Stimulated activated effector memory CD8-positive, alpha-beta T cell treated with anti-CD3 and anti-CD28 coated beads, Interleukin-12 subunit alpha, Interleukin-12 subunit beta, amount 100 ng/mL, for 72 hours (primary cell): ENCODE results near the gene PPY.

ENCODE experiments used
- ATAC-seq: fragments of 150-1000 bp; cut with Tn5 transposase; 2 replicates; pipeline ENCODE4 v1.10.0; 2021
- DNase-seq, 2 donors: peaks; one replicate each; pipeline ENCODE4 v3.0.0; 2021 to 2022; ENCODE audit warnings: low spot score in 2 of 2
- H3K27ac Mint-ChIP-seq: one replicate; pipeline ENCODE4 v1.8.0; 2022; ENCODE audit warnings: mild to moderate bottlenecking, mixed read lengths
- H3K36me3 Mint-ChIP-seq: one replicate; pipeline ENCODE4 v1.8.0; 2022; ENCODE audit warnings: mild to moderate bottlenecking, mixed read lengths
- H3K4me1 Mint-ChIP-seq: one replicate; pipeline ENCODE4 v1.8.0; 2022; ENCODE audit warnings: mixed read lengths
- H3K4me3 Mint-ChIP-seq: one replicate; pipeline ENCODE4 v1.8.0; 2022; ENCODE audit warnings: mild to moderate bottlenecking, mixed read lengths
- H3K9me3 Mint-ChIP-seq: one replicate; pipeline ENCODE4 v1.8.0; 2022; ENCODE audit warnings: mixed read lengths

PPY gene, protein sequence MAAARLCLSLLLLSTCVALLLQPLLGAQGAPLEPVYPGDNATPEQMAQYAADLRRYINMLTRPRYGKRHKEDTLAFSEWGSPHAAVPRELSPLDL

GRCh38 chr17:43942051-43942685 is at the start of gene PPY:
PPY (minus strand) TSS chr17:43942476; CDS start chr17:43941654, 822 bp downstream.
- H3K27ac Mint-ChIP-seq = no peak within 1 kb of the TSS
- H3K4me1 Mint-ChIP-seq = peaks cover 19% of the 10 kb centered on the region
- no peaks in the 10 kb centered on the region for H3K9me3 Mint-ChIP-seq
- ATAC-seq = no peak
- no peak for DNase-seq
- no peak within 1 kb of the TSS for H3K4me3 Mint-ChIP-seq
- H3K36me3 Mint-ChIP-seq = no peaks in the 10 kb centered on the region

DNA sequence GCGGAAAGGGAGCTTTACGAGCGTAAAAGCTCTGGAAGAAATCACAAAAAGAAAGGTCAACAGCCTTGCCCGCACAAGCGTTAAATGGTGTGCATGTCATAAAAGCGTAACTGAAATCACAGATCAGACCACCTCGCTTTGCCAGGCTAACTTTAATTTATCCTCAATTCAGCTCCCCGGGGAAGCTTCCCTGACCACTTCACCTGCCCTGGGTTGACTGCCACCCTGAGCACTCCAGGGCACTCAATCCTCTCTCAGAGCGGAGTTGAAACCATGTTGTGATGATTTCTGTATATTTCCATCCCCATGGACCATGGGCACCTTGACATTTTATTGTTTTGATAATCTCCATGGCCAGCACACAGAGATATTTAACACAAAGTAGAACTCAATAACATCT is 46.0 kb upstream of the PPY start:
- Mint-ChIP-seq H3K4me3 (no peak overlapping the region), H3K9me3 (no peaks in the 10 kb centered on the region), H3K4me1 (peaks cover 4% of the 10 kb centered on the region), H3K36me3 (no peaks in the 10 kb centered on the region), H3K27ac (no peak overlapping the region)
- DNase-seq (no peak), ATAC-seq (no peak)

GRCh38 chr17:43987131-43988021 is 45.1 kb upstream of the PPY start:
- Mint-ChIP-seq H3K9me3 (no peaks in the 10 kb centered on the region), H3K4me1 (peaks cover 4% of the 10 kb centered on the region), H3K27ac (no peak overlapping the region), H3K4me3 (no peak overlapping the region), H3K36me3 (no peaks in the 10 kb centered on the region)
- no peak for DNase-seq
- ATAC-seq = no peak

DNA sequence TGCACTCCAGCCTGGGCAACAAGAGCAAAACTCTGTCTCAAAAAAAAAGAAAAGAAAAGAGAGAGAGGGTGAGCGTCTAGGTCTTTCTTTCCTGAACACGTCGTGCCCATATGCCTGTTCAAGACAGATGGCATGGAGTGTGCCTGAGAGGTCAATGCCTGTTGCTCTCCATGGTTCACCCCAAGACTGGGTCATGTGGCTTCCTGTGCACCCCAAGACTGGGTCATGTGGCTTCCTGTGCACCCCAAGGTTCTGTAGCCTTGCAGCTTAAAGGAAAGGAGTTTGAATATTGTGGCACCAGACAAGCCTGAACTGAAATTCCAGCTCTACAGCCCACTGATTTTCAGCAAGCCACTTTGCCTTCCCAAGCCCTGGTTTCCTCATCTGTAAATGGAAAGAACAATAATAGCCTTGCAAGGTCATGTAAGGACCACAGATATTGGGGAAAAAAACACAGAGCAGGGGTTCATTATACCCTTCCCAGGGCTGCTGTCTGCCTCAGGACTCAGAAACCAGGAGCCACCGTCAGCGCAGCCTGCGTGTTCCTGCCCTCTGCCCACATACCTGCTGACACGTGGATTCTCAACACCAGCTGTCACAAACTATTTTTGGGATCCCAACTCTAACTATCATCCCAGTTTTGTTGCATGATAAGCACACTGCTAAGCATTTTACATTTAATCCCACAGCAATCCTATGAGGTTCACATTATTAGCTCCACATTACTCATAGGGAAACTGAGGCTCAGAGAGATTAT is 44.1 kb upstream of the PPY start:
- DNase-seq = no peak

GRCh38 chr17:43984521-43984920 is 42.2 kb upstream of the PPY start:
- H3K27ac Mint-ChIP-seq = no peak overlapping the region
- H3K9me3 Mint-ChIP-seq = no peaks in the 10 kb centered on the region
- ATAC-seq (no peak), DNase-seq (no peak)
- H3K36me3 Mint-ChIP-seq = no peaks in the 10 kb centered on the region
- peaks cover 4% of the 10 kb centered on the region for H3K4me1 Mint-ChIP-seq
- peak overlapping the region; percentile 39 for H3K4me3 Mint-ChIP-seq

More for the DNA sequence above, 44.1 kb upstream of the PPY start:
- no peaks in the 10 kb centered on the region for H3K9me3 Mint-ChIP-seq
- H3K27ac Mint-ChIP-seq = no peak overlapping the region
- H3K4me3 Mint-ChIP-seq = no peak overlapping the region
- no peaks in the 10 kb centered on the region for H3K36me3 Mint-ChIP-seq
- H3K4me1 Mint-ChIP-seq = peaks cover 4% of the 10 kb centered on the region
- ATAC-seq = no peak

GRCh38 chr17:43983515-43984411 is 41.5 kb upstream of the PPY start:
- H3K9me3 Mint-ChIP-seq = no peaks in the 10 kb centered on the region
- H3K4me1 Mint-ChIP-seq = peaks cover 4% of the 10 kb centered on the region
- no peak overlapping the region for H3K27ac Mint-ChIP-seq
- ATAC-seq = peak; percentile 39
- peak overlapping the region; percentile 39 for H3K4me3 Mint-ChIP-seq
- H3K36me3 Mint-ChIP-seq = no peaks in the 10 kb centered on the region
- no peak for DNase-seq

DNA sequence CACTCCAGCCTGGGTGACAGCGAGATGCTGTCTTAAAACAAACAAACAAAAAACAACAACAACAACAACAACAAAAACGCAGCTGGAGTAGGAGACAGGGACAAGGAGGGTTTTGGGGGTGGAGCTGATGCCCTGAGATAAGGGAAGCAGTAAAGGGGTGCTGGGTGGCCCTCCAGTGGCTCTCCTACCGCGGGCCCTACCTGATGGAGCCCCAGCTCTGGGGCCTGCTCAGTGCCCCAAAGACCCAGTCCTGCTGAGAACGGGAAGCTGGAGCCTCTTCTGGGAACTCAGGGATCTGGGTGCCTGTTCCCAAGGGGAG is 40.9 kb upstream of the PPY start:
- no peak for DNase-seq
- Mint-ChIP-seq H3K27ac (no peak overlapping the region), H3K36me3 (no peaks in the 10 kb centered on the region), H3K9me3 (no peaks in the 10 kb centered on the region), H3K4me3 (peak overlapping the region; percentile 39), H3K4me1 (peaks cover 4% of the 10 kb centered on the region)
- no peak for ATAC-seq

DNA sequence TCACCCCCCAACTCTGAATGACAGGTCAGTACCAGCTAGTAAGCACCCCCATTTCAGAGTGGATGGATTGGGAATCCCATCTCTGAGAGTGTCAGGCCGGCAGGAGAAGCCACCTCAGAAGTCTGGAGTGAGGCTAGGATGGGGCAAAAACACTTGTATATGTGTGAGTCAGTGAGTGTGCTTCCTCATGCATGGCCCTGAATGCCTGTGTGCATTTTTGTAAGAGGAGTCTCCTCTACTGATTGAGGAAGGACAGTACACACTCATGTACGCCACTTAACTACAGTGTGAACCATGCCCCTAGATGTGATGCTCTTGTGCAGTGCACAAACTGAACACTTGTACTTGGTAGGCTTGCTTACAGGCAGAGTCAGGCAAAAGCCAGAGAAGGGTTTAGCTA is 39.9 kb upstream of the PPY start:
- DNase-seq (no peak), ATAC-seq (no peak)
- H3K4me1 Mint-ChIP-seq = peaks cover 4% of the 10 kb centered on the region
- H3K9me3 Mint-ChIP-seq = no peaks in the 10 kb centered on the region
- H3K36me3 Mint-ChIP-seq = no peaks in the 10 kb centered on the region
- H3K27ac Mint-ChIP-seq = no peak overlapping the region
- no peak overlapping the region for H3K4me3 Mint-ChIP-seq

DNA sequence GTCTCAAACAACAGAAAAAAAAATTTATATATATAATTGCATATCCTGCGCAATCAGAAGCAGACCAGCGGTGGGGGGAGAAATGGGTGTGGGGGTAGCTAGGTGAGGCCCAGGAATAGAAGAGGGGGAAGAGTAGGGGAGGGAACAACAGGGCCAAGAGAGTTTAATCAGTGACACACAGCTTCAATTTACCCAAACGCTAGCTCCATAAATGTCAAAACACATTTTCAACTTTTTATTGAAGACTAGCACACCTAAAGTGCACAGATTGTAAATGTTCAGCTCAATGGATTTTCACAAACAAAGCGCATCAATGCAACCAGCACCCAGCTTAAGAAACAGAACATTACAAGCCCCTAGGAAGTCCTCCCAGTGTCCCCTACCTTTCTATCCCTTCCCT is 37.4 kb upstream of the PPY start:
- Mint-ChIP-seq H3K27ac (no peak overlapping the region), H3K4me3 (no peak overlapping the region), H3K4me1 (peaks cover 4% of the 10 kb centered on the region), H3K36me3 (no peaks in the 10 kb centered on the region), H3K9me3 (no peaks in the 10 kb centered on the region)
- ATAC-seq = no peak
- DNase-seq = no peak

DNA sequence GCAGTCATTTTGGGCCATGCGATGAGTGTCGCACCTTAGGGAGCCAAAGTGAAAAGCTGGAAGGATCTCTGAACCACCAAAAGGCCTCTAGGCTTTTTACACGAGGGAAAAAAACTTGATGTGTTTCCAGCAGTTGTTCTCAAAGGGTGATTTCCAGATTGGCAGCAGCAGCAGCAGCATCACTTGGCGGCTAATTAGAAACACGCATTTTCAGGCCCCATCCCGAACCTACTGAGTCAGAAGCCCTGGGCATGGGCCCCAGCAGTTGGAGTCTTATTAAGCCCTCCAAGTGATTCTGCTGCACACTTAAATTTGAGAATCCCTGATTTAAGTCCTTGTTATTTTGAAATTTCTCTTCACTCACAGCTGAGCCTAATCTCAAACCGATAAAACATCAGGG is 36.7 kb upstream of the PPY start:
- H3K9me3 Mint-ChIP-seq = no peaks in the 10 kb centered on the region
- no peak for DNase-seq
- H3K4me3 Mint-ChIP-seq = no peak overlapping the region
- ATAC-seq = no peak
- no peaks in the 10 kb centered on the region for H3K36me3 Mint-ChIP-seq
- H3K4me1 Mint-ChIP-seq = no peaks in the 10 kb centered on the region
- H3K27ac Mint-ChIP-seq = no peak overlapping the region

GRCh38 chr17:43978078-43978477 is 35.8 kb upstream of the PPY start:
- Mint-ChIP-seq H3K4me1 (no peaks in the 10 kb centered on the region), H3K36me3 (no peaks in the 10 kb centered on the region), H3K4me3 (no peak overlapping the region), H3K9me3 (no peaks in the 10 kb centered on the region), H3K27ac (no peak overlapping the region)
- ATAC-seq (no peak), DNase-seq (no peak)

DNA sequence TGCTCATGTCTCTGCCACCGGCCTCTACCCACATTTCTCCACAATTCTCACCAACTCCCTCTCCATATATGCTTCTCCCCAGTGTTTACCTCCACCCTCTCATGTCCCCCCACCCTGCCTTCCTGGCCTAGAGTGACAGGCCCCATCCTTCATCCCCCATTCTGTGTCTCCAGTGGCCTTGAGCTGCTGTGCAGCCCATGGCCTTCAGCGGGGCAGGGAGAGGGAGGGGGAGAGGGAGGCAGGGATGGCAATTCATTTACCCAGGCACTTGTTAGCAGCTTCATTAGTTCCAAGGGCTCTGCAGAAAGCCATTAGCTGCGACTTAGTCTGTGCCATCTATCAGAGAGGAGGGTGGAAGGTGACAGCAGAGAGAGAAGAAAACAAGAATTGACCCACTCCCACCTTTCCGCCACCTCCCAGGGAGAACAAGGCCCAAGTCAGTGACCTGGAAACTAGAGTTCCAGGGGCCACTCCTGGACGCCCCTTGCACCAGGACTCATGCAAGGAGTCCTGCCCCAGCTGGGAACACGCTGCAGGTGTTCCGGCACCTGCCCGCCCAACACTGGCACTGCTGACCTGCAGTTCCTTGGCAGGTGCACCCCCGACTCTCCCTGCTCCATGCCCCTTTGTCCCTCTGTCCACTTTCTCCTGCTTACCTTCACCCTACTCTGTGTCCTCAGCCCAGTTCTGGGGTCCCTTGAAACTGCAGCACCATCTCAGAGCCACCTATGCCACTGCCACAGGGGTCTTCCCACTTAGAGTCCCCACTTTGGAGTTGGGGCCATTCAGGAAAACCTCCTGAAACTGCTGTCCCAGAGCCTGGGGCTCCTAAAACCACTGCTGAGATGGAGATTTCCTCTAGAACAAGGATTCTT is 34.9 kb upstream of the PPY start:
- ATAC-seq = no peak
- DNase-seq = no peak
- Mint-ChIP-seq H3K4me3 (no peak overlapping the region), H3K9me3 (no peaks in the 10 kb centered on the region), H3K4me1 (no peaks in the 10 kb centered on the region), H3K36me3 (no peaks in the 10 kb centered on the region), H3K27ac (no peak overlapping the region)

- H3K27ac Mint-ChIP-seq = no peak overlapping the region
- H3K4me3 Mint-ChIP-seq = no peak overlapping the region
- H3K9me3 Mint-ChIP-seq = no peaks in the 10 kb centered on the region
- no peaks in the 10 kb centered on the region for H3K36me3 Mint-ChIP-seq
- H3K4me1 Mint-ChIP-seq = no peaks in the 10 kb centered on the region
- DNase-seq (no peak), ATAC-seq (no peak)
Measured at GRCh38 chr17:43975898-43976297, 33.6 kb upstream of the PPY start.
